Femur (tissue), 1 donor: ENCODE results near the gene JDP2.

Source experiments
- DNase-seq: peaks from one replicate; pipeline ENCODE4 v3.0.0-alpha.2; 2017

JDP2 gene

DNA sequence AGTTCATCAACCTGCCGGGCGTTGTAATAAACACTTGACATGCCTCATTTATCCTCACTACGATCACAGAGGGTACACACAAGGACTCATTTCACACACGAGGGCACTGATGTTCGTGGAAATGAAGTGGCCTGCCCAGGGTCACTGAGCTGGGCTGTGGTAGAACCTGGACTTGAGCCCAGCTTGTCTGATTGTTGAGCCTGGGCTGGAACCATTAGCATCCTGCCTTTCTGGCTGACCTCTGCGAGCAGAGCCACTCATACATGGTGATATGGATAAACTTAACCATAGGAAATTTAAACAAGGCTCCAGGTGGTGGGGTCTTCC is 16.6 kb upstream of the JDP2 start:
- DNase-seq: no peak

DNA sequence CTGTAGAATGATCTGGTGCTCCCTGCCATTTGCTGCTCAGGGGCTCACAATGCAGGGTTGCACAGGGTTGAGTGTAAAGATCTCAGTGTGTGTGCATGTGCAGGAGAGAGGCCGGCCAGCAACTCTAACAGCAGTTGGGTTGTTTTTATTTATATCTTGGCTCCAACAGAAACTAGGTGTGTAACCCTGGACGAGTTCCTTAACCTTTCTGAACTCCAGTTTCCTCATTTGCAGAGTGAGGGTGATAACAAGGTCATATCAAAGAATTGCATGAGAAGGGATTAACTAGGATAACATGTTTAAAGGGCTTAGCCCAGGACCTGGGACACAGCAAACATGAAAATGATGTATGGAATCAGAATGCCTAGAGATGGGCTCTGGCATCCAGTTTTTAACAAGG is 14.8 kb upstream of the JDP2 start:
- no peak for DNase-seq

DNA sequence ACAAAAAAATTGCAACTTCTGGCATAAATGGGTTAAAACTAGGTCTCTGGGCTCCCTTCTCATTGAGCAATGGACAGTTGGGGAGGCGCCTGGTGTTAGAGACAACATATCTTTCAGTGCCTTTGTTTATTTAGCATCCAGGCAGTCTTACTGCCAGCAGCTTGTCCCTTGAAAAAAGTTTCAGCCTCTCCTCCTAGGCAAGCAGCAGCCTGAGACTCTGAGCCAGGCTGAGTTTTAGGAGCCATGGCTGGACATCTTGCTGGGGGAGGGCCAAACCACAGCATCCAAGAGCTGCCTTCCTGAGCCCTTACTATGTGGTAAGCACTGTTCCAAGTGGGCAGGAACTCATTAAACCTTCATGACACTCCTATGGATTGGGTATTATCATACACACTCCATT is 10.1 kb upstream of the JDP2 start:
- no peak for DNase-seq

DNA sequence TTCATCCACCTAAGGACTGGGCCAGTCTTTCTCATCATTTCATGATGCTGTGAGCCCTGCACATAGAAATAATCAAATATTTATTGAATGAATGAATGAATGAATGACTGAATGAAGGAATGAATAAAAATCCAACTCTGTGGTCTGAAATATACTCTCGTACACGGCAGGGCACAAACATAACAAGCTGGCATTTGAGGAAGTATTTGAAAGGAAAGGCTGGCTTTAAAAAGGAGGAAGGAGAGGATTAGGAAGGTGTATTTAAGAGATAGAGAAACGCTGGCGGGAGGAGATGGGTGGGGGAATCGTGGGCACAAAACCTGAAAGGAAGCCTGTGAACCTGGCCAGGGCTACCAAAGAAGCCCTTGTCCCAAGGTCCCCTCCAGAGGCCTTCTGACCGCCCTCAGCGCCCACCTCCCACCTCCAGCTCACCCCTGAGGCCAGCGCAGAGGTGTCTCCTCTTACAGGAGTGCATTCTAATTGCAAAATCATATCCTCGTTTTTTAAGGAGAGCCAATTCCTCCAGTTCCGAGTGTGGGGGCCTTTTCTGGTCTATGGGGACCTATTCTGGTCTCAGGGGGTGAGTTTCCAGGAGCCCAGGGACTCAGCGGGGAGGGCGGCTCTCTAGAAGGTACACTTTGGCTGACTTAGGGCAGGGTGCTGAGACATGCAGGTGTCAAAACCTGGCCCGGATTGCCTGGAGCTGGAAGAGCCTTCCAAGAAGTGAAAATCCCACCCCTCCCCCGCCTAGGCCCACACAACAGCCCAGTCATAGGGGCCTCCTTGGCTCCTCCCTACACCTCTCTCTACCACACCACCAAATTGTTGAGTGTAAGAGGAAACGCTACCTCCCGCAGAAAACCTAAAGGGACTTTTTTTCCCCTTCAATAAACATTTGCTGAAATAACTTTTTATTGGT is 8.7 kb upstream of the JDP2 start:
- no peak for DNase-seq

DNA sequence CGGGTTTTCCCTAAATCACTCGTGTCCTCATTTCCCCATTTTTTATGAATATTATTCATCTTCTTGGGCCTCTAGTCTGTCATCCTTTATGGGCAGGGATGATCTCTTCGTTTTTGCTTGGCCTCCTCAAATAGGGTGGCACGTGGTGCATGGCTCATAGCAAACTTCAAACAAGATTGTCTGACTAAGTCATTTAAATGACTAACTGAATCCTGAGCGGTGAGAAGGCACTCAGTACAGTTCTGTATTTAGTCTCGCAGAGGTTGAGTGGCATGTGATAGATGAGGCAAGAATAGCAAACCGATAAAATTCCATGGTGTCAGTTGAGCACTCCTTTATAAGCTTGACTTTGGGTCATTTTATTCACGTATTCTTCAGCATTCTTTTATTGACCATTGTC is 5.7 kb upstream of the JDP2 start:
- no peak for DNase-seq

DNA sequence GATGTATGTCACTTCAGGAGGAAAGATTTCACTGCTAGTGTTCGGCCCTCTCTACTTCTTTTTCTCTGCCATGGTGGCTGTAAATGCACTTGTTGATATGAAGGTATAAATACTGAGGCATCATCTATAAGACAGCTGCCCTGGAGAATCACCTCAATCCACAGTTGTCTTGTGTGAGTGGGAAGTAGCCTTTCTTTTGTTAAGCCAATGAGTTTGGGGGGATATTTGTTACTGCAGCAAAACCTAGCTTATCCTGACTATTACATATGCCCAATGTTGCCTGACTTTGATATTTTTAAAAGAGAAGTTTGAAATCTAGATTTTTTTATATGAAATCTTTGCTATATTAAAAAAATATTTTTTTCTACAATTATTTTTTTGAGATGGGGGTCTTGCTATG is 3.3 kb upstream of the JDP2 start:
- no peak for DNase-seq

DNA sequence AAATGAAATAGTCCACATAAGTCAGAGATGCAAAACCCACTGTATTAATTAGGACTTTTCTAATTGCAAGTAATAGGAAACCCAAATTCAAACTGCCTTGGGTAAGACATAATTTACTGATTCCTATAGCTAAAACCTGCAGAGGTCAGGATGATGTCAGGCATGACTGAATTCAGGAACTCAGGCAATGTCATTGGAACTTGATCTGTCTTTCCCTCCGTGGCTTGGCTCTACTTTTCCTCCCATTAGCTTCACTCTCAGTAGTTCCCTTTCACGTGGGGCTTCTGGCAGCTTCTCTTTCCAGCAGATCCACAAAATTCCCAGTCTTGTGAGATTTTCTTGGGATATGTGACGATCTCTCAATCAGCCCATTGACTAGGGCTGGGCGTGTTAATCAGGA is 2.4 kb upstream of the JDP2 start:
- no peak for DNase-seq

DNA sequence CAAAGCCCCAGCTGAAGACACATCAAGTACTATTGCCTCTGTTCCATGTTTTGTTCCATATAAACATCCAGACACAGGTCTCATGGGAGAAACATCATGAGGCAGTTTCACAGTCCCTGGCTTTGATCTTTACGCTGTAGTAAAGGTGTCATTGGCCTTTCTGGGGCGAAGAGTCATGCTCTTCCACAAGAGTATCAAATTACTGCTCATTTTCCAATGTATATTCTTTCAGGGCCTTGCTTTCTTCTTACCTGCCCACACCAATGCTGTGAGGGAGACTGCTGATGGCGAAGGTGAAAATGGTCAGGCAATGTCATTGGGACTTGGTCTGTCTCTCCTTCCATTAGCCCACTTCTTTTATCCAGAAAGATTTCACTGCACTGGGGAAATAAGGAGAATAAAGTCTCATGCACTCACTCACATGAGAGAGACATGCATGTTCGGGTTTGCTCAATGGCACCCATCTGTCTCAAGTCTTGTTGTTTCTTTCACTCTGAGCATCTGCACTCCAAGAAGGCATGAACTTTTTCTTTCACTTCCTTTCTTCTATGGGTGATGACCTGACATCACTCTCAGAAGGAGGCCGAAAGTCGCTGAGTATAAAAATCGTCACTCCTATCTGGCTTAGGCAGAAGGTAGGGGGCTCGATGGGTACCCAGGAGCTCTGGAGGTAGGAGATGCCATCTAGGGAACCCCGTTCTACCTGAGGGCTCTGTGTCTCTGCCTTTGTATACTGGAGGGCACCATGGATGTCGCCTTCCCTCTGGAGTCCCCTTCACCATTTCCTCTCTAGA is 1.3 kb upstream of the JDP2 start:
- no peak for DNase-seq

DNA sequence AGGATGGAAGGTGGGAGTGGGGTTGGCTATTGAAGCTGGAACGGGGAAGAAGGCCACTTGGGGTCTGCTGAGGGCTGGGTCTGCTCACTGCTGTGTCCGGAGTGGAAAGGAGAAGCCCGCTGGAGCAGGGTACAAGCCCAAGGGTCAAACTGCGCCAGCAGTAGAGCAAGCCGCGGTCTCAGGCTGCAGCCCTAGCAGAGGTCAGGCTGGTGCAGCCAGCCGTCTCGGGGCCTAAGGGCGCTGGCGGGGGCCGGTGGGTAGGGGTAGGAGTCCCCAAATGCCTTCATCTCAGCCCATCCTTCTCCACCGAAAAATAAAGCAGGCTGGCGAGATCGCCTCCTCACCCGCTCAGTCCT is 718 bp upstream of the JDP2 start:
- no peak for DNase-seq

DNA sequence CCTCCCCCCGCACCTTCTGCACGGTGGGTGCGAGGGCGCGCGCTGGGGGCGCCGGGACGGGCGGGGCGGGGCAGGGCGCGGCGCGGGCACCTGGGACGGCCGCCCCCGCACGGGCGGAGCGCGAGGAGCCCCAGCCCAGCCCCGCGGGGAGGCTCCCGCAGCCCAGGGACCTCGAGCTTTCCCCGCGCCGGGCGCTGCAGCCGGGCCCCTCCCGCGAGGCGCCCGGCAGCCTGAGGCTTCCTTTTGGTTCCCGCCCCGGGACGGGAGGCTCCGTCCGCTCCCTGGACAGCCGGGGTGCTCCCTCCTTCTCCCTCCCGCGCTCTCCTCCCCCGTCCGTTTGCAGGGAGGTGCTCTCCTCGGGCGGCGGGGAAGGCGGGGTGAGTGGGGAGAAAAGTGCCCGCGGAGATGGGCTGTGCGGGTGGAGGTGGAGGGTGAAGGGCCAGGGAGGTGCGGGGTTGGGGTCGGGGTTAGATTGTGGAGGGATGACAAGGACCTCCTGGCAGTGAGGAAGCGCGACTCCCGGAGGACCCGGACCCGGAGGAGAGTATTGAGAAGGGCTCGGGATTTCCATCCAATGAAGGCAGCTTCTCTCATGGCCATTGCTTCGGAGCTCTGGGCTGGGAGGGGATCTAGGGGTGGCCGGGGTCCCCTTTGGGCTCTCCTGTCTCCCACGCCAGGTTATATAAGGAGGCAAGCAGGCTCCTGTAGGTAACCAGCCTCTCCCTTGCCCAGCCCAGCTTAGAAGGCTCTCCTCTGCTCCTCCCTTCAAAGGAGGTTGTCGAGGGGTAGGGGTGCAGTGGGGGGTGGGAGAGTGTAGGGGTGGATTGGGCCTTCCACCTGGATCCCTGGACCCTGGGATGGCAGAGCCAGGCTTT is 645 bp downstream of the JDP2 start:
- peak; percentile 56 for DNase-seq

DNA sequence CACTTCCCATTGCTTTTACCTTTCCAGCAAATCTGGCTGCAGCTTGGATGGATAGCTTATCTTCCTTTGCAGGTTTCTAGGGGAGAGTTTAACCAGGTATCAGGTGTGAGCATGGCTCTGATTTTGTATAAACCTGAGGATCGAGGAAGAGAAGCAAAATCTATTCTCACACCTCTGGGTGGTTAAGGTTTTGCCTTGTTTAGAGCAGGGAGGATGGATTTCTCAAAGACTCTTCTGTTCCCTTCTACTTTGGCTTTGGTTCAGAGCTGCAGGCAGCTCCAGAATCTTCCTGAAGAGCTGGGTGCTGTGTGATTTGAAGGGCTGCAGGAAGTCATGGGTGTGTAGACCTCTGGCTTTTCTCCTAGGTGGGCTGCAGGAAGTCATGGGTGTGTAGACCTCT is 1.7 kb downstream of the JDP2 start:
- no peak for DNase-seq

DNA sequence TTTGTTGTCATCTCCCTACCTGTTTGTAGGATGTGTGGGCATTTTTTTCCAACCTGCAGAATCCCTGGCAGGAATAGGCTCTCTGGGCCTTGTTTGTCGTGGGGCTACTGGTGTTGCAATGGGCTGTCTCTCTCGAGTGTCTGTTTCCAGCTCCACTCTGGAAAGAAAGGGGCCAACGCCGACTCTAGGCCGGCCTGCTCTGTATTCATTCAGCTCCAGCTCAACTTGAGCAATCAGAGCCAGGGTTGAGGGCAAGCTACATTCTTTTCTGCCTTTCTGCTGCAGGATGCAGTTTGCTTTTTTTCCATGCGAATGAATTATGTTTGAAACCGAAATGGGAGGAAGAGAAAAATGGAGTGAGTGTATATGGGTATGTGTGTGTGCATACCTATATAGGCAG is 2.3 kb downstream of the JDP2 start:
- peak; percentile 67 for DNase-seq

DNA sequence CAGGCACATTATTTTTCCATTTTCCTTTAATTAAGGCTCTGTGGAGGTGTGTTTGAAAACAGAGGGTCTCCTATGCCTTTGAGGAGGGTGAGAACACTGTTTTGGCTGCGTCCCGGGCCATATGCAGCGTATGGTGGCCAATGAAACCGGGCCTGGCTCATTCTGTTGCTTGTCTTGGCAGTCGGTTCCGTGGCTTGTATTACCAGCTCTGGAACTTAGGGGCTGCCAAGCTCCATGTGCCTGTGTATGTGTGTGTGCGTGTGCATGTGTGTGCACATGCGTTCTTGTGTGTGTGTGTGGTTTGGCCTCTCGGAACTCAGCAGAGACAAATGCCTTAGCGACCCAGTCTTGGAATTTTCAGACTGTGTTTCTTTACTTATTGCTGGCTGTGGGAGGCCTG is 2.7 kb downstream of the JDP2 start:
- DNase-seq: peak; percentile 90

DNA sequence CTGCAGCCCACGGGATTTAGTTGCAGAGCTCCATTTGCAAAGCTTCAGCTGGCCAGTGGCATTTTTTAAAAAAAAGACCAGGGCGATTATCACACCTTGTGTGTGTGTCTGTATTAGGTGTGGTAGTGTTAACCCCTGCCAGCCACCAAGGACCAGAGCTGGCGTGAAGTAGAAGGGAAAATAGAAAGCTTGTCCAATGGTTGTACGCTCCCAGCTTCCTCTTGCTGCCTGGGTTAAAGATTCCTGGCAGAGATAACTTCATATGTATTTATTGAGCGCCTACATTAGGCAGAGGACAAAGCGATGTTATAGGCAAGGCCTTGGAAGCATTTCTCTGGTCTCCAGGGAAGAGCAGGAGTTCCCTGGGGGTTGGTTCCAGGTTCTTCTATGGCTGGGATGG is 3.2 kb downstream of the JDP2 start:
- no peak for DNase-seq

DNA sequence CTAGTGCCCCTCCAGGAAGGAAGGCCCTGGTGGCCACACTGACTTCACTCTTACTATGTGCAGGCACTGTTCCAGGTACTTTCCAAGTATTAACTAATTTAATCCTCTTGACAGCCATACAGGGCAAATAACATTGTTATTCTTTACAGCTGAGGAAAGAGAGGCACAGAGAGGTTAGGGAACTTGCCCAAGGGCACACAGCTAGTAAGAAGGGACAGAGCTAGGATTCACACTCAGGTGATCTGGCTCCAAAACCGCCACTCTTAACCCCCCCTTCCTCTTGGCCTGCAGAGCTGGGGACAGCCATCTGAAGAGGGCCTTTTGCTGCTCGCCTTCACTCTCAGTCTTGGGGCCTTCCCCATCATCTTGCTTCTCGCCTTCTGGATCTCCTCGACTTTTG is 4.0 kb downstream of the JDP2 start:
- DNase-seq: no peak

DNA sequence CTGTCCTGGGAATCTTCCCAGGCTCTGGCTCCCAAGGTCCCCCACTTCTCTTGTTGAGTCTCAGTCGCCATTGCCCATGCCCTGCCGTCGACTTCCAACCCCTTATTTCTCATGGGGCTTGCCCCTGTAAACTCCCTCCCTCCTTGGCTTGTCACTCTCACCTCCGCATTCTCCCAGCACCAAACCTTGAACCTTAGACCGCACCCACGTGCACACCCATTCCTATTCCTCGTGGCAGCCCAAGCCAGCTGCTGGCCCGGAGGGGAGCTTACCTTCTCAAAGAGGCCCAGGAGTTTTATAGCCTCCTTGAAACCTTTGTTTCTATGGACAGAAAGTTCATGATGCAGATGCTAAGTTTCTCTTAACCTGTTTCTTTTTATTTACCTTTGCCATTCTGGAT is 4.6 kb downstream of the JDP2 start:
- DNase-seq: no peak

DNA sequence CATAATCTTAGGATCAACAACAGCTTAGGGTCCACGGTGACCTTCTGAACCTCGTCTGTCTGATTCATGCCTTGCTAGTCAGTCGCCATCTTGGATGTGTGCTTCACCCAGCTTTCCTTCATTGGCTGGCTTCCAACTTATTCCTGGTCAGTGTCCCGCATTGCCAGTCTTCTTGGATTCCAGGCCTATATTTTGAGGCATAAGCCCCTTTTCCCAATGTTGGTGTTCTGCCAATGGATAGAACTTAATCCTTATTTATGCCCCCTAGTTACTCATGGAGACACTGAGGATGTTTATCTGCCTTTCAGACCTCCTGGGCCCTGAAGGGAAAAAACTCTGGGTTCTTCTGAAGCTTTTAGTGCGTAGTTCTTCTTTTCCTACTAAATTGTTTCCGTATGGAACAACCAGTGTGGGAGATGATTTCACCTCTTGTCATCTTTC is 5.8 kb downstream of the JDP2 start:
- DNase-seq: no peak

DNA sequence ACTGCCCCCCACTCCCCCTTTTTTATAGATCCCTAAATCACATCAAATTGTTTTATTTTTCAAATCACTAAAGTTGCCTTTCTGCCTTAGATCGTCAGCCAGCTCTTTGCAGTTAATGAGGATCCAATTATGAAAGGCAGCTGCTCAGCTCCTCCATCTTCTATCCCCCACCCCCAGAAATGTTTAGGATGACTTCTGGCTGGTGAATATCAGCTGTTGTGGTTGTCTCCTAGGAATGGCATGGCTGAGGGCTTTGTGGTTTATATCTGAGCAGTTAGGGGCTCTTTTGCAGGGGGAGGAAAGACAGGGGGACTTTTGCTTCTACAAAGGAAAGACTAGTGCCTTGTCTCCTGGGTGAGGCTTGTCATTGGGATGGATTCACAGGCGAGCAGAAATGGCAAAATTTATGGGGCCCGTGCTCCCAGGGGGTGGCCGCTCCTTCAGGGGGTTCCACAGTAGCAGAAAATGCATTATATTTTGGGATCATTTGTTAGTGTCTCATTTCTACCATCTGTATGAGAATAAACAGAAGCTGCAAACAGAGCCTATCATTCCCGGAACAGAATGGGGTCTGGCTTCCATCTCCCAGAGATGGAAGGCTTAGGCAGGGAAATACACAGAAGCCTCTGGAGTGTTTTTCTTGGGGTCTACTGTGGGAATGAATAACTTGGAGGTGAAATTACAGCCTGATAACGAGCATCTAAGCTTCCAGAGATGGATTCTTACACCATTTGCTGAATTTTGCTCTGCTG is 6.5 kb downstream of the JDP2 start:
- no peak for DNase-seq

DNA sequence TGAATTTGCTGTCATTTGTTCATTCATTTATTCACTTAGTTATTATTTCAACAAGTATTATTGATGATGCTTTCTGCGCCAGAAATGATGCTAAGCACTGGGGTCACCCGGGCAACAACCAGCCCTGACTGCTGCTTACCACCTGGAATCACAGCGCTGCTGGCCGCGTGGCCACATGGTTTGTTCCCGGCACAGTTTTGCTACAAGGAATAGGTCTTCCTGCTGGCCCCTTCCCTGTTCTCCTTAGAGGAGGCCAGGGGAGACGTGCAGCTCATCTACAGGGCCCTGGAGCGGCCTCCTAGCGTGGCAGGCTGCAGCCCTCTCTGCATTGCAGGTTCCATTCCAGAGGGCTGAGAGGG is 7.0 kb downstream of the JDP2 start:
- no peak for DNase-seq

DNA sequence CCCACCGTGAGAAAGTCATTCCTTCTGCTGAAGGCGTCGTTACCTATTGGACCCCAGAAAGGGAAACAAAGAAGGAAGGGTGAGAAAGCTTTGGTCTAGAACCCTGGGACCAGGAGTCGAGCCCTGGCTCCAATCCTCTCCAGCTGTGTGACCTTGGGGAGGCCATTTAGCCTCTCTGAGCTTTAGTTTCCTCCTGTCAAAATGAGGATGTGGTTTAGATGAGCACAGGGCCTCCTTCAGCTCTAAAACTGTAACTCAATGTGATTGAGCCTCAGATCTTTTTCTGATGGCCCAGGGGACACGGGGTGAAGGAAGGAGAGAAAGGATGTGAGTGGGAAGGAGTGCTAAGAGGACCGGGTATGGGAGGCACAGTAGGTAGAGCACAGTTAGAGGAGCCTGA is 7.7 kb downstream of the JDP2 start:
- no peak for DNase-seq

DNA sequence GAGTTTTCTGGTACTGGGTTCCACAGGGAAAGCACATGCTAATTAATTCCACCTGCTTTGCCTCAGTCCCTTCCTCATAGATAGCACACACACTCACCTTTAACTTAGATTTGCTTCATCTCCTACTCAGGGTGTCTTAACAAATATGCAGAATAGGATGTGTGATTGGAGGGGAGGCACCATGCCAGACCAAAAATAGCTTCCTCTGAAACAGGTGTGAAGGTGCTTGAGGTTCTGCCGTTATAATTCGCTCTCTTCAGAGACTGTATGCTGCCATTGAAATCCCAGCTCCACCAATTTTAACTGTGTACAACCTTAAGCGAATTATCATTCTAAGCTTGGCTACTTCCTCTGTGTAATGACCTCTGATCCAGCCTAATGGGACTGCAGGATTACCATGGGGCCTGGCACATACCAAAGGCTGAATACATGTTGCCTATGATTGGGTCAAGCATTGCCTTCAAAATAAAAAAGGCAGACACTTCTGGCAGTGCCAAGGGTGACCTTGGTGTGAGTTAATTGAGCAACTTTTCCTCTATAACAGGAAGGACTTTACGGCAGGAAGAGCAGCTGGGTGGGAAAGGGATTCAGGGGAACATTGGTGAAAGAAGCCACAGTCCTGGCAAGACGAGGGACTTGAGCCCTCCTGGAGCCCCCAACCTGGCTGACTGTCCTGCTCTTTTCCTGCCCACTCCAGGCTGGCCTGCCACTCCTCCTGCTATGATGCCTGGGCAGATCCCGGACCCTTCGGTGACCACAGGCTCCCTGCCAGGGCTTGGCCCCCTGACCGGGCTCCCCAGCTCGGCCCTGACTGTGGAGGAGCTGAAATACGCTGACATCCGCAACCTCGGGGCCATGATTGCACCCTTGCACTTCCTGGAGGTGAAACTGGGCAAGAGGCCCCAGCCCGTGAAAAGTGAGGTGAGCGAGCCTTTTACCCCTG is 9.7 kb downstream of the JDP2 start:
- no peak for DNase-seq
